ENCODE data around the gene PLEKHN1. TPM values are rescaled to one million over a fixed set of nuclear protein-coding genes. Genes with fewer than 3 reads are reported as not detected.

The PLEKHN1 gene
- polyA plus RNA-seq, 1 of the 3 experiments (the other 2 are of a cell fraction) = not detected

DNA sequence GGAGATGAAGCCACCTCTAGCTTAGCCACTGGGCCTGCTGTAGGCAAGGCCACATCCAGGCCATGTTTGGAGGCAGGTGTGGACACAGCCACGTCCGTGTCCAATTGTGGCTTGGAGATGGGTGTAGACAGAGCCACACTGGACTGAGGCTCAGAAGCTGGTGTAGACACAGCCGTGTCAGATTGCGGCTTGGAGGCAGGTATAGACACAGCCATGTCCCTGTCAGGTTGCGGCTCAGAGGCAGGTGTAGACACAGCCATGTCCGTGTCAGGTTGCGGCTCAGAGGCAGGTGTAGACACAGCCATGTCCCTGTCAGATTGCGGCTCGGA lies 13.4 kb downstream of the PLEKHN1 start:
- H3K9ac ChIP-seq = no peak overlapping the region
- H3K79me2 ChIP-seq (ENCODE audit: insufficient read depth) = no peaks in the 10 kb centered on the region
- peaks cover 0 to 21% of the 10 kb centered on the region in 2 experiments; a peak in 1 of 4 replicates for H3K4me1 ChIP-seq (ENCODE audit: control insufficient read depth in 1 of 2, insufficient read depth in 2 of 2, low read depth in 1 of 2, low read length in 1 of 2)
- WGBS (ENCODE audit: low lambda C conversion rate) = 100% methylated on average over 4 of the region's 9 CpGs
- no peaks in the 10 kb centered on the region for H3K9me2 ChIP-seq
- H3K27ac ChIP-seq (ENCODE audit: low read depth in 2 of 2, low read length in 1 of 2) = no peak overlapping the region
- H3K4me3 ChIP-seq (ENCODE audit: low read depth in 2 of 2, low read length in 1 of 2) = no peak overlapping the region
- no peak for DNase-seq
- H3K4me2 ChIP-seq = no peak overlapping the region
- ChIA-PET CTCF (interaction anchor here (0.6 to 9.1 kb wide), 8 partner anchors 18 to 143 kb away, joined by 3 to 246 read pairs (median 5); partner anchors contain the start of gene HES4), POLR2A (no interaction called here)
- no peaks in the 10 kb centered on the region for H3K36me3 ChIP-seq (replicated peaks in 1 of 2; ENCODE audit: control insufficient read depth in 1 of 2, insufficient read depth in 2 of 2, low read length in 1 of 2)
- H3K27me3 ChIP-seq (ENCODE audit: insufficient read depth) = no peaks in the 10 kb centered on the region; the same call in 1 of the 2 replicates
- H3F3A ChIP-seq (replicated peaks; ENCODE audit: insufficient read depth) = peaks cover 3% of the 10 kb centered on the region
- H3K9me3 ChIP-seq = no peaks in the 10 kb centered on the region
- no peaks in the 10 kb centered on the region for H4K20me1 ChIP-seq (ENCODE audit: insufficient read depth)
- TF ChIP-seq MAX (IDR thresholded peaks at IDR 0.05; ENCODE audit: low read depth) (no peak), REST (IDR thresholded peaks at IDR 0.05; ENCODE audit: low read depth, low read length) (no peak), NRF1 (IDR thresholded peaks at IDR 0.05; ENCODE audit: low read depth, low read length) (no peak), FOXM1 (IDR thresholded peaks at IDR 0.05; ENCODE audit: low read depth) (no peak), POLR2AphosphoS5 (IDR thresholded peaks at IDR 0.05; ENCODE audit: low read depth, low read length) (no peak), ELF1 (IDR thresholded peaks at IDR 0.05) (no peak), RFX5 (IDR thresholded peaks at IDR 0.05; ENCODE audit: low read length) (no peak), NFIC (IDR thresholded peaks at IDR 0.05; ENCODE audit: borderline replicate concordance) (no peak), MXI1 (IDR thresholded peaks at IDR 0.05; ENCODE audit: low read depth, low read length) (no peak), TAF1 (IDR thresholded peaks at IDR 0.05; ENCODE audit: borderline replicate concordance, low read depth, low read length) (no peak), TEAD4 (IDR thresholded peaks at IDR 0.05; ENCODE audit: borderline replicate concordance, insufficient read depth) (no peak), EZH2phosphoT487 (IDR thresholded peaks at IDR 0.05; ENCODE audit: borderline replicate concordance, low read depth) (no peak), IRF3 (IDR thresholded peaks at IDR 0.05; ENCODE audit: low read depth, low read length) (no peak), GATA2 (CRISPR knock-in tag; IDR thresholded peaks at IDR 0.05) (no peak), SMC3 (IDR thresholded peaks at IDR 0.05; ENCODE audit: low read depth, low read length) (no peak), CHD2 (IDR thresholded peaks at IDR 0.05; ENCODE audit: low read length, partially characterized antibody) (no peak), ZBTB33 (IDR thresholded peaks at IDR 0.05; ENCODE audit: borderline replicate concordance, low read depth) (no peak), MEF2A (IDR thresholded peaks at IDR 0.05; ENCODE audit: borderline replicate concordance, low read depth) (no peak)
- TF ChIP-seq, protein P1, sequence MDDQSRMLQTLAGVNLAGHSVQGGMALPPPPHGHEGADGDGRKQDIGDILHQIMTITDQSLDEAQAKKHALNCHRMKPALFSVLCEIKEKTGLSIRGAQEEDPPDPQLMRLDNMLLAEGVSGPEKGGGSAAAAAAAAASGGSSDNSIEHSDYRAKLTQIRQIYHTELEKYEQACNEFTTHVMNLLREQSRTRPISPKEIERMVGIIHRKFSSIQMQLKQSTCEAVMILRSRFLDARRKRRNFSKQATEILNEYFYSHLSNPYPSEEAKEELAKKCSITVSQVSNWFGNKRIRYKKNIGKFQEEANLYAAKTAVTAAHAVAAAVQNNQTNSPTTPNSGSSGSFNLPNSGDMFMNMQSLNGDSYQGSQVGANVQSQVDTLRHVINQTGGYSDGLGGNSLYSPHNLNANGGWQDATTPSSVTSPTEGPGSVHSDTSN (IDR thresholded peaks at IDR 0.05) = no peak
- TF ChIP-seq, protein P2, sequence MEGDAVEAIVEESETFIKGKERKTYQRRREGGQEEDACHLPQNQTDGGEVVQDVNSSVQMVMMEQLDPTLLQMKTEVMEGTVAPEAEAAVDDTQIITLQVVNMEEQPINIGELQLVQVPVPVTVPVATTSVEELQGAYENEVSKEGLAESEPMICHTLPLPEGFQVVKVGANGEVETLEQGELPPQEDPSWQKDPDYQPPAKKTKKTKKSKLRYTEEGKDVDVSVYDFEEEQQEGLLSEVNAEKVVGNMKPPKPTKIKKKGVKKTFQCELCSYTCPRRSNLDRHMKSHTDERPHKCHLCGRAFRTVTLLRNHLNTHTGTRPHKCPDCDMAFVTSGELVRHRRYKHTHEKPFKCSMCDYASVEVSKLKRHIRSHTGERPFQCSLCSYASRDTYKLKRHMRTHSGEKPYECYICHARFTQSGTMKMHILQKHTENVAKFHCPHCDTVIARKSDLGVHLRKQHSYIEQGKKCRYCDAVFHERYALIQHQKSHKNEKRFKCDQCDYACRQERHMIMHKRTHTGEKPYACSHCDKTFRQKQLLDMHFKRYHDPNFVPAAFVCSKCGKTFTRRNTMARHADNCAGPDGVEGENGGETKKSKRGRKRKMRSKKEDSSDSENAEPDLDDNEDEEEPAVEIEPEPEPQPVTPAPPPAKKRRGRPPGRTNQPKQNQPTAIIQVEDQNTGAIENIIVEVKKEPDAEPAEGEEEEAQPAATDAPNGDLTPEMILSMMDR (IDR thresholded peaks at IDR 0.05) = no peak
- H2AFZ ChIP-seq (ENCODE audit: low read depth) = no peak overlapping the region

Data from SK-N-SH (cell line).